Neural progenitor cell (in vitro differentiated cells): ENCODE results near the gene MR1. TPM values are rescaled to one million over a fixed set of nuclear protein-coding genes. Genes with fewer than 3 reads are reported as not detected.

Experiments used
- DNase-seq: peaks from one replicate; pipeline ENCODE4 v3.0.0-alpha.2; 2016; ENCODE audit warnings: low spot score
- H2AFZ ChIP-seq: fragments of 200-600 bp; sonication (generic); replicated peaks from 2 replicates; pipeline ENCODE4 v1.6.1; 2016; ENCODE audit warnings: antibody characterized with exemption
- H3F3A ChIP-seq: fragments of 200-600 bp; sonication (generic); 2 replicates; pipeline ENCODE4 v1.6.1; 2016; ENCODE audit warnings: antibody characterized with exemption, low read depth
- H3K27ac ChIP-seq: fragments of 200-600 bp; sonication (generic); 2 replicates; pipeline ENCODE4 v1.5.1; 2016; ENCODE audit warnings: mild to moderate bottlenecking
- H3K27me3 ChIP-seq: fragments of 200-600 bp; sonication (generic); 2 replicates; pipeline ENCODE4 v1.6.1; 2016; ENCODE audit warnings: mild to moderate bottlenecking, moderate library complexity
- H3K36me3 ChIP-seq: fragments of 200-600 bp; sonication (generic); 2 replicates; pipeline ENCODE4 v1.5.1; 2016
- H3K4me1 ChIP-seq: fragments of 200-600 bp; sonication (generic); 2 replicates; pipeline ENCODE4 v1.6.1; 2016; ENCODE audit warnings: mixed run types
- H3K4me2 ChIP-seq: fragments of 200-600 bp; sonication (generic); 2 replicates; pipeline ENCODE4 v1.6.1; 2016
- H3K4me3 ChIP-seq: fragments of 200-600 bp; sonication (generic); 2 replicates; pipeline ENCODE4 v1.5.1; 2016
- H3K79me2 ChIP-seq: fragments of 200-600 bp; sonication (generic); 2 replicates; pipeline ENCODE4 v1.6.1; 2016; ENCODE audit warnings: low read depth
- H3K9ac ChIP-seq: fragments of 200-600 bp; sonication (generic); 2 replicates; pipeline ENCODE4 v1.6.1; 2016
- H3K9me3 ChIP-seq: fragments of 200-600 bp; sonication (generic); 2 replicates; pipeline ENCODE4 v1.5.1; 2016; ENCODE audit warnings: low read depth
- H4K20me1 ChIP-seq: fragments of 200-600 bp; sonication (generic); 2 replicates; pipeline ENCODE4 v1.6.1; 2016; ENCODE audit warnings: low read depth
- H3K27ac Mint-ChIP-seq: 3 replicates; pipeline ENCODE4 v1.8.0; 2021; ENCODE audit warnings: mixed read lengths
- H3K27me3 Mint-ChIP-seq: 2 replicates; pipeline ENCODE4 v1.8.0; 2022; ENCODE audit warnings: low read depth, mild to moderate bottlenecking, inconsistent platforms, moderate library complexity, mixed read lengths; ENCODE audit not compliant: insufficient read depth
- H3K36me3 Mint-ChIP-seq: 3 replicates; pipeline ENCODE4 v1.8.0; 2021; ENCODE audit warnings: mixed read lengths
- H3K4me1 Mint-ChIP-seq: 3 replicates; pipeline ENCODE4 v1.8.0; 2021; ENCODE audit warnings: mixed read lengths
- H3K4me3 Mint-ChIP-seq: 3 replicates; pipeline ENCODE4 v1.8.0; 2021; ENCODE audit warnings: mild to moderate bottlenecking, moderate library complexity, mixed read lengths
- H3K9me3 Mint-ChIP-seq: 3 replicates; pipeline ENCODE4 v1.8.0; 2020; ENCODE audit warnings: mixed read lengths
- EZH2 ChIP-seq: fragments of 200-600 bp; sonication (generic); IDR thresholded peaks from 2 replicates; pipeline ENCODE4 v1.6.1; 2017; ENCODE audit warnings: antibody characterized with exemption, mild to moderate bottlenecking, moderate library complexity
- EZH2phosphoT487 ChIP-seq: fragments of 200-600 bp; sonication (generic); IDR thresholded peaks from 2 replicates; pipeline ENCODE4 v1.6.1; 2017; ENCODE audit warnings: antibody characterized with exemption
- total RNA-seq: library from RNA; depleted of rRNA; stranded (reverse); fragments of >200 nt; gene quantifications from 2 replicates; pipeline ENCODE4 v1.2.3, GENCODE V29; 2015; ENCODE audit warnings: low replicate concordance
- TF ChIP-seq, protein P1 (sequence below): fragments of 200-600 bp; sonication (generic); IDR thresholded peaks from 2 replicates; pipeline ENCODE4 v1.5.1; 2017; ENCODE audit warnings: antibody characterized with exemption, mild to moderate bottlenecking

MR1 gene
- total RNA-seq, 1 donor from 2014 or later = not detected

- Histone ChIP-seq H4K20me1 (no peaks in the 10 kb centered on the region), H3K9me3 (no peaks in the 10 kb centered on the region), H3K79me2 (no peaks in the 10 kb centered on the region), H3F3A (peaks cover 12% of the 10 kb centered on the region), H3K4me1 (peaks cover 34% of the 10 kb centered on the region), H2AFZ (no peak overlapping the region), H3K27ac (no peak overlapping the region), H3K36me3 (no peaks in the 10 kb centered on the region), H3K27me3 (no peaks in the 10 kb centered on the region), H3K4me2 (no peak overlapping the region), H3K4me3 (no peak overlapping the region), H3K9ac (no peak overlapping the region)
- Mint-ChIP-seq H3K27ac (no peak overlapping the region), H3K27me3 (peaks cover 6% of the 10 kb centered on the region), H3K4me1 (peaks cover 22% of the 10 kb centered on the region), H3K9me3 (no peaks in the 10 kb centered on the region), H3K4me3 (no peak overlapping the region), H3K36me3 (no peaks in the 10 kb centered on the region)
- TF ChIP-seq EZH2 = no peak
- TF ChIP-seq, protein P1, sequence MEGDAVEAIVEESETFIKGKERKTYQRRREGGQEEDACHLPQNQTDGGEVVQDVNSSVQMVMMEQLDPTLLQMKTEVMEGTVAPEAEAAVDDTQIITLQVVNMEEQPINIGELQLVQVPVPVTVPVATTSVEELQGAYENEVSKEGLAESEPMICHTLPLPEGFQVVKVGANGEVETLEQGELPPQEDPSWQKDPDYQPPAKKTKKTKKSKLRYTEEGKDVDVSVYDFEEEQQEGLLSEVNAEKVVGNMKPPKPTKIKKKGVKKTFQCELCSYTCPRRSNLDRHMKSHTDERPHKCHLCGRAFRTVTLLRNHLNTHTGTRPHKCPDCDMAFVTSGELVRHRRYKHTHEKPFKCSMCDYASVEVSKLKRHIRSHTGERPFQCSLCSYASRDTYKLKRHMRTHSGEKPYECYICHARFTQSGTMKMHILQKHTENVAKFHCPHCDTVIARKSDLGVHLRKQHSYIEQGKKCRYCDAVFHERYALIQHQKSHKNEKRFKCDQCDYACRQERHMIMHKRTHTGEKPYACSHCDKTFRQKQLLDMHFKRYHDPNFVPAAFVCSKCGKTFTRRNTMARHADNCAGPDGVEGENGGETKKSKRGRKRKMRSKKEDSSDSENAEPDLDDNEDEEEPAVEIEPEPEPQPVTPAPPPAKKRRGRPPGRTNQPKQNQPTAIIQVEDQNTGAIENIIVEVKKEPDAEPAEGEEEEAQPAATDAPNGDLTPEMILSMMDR = no peak
- TF ChIP-seq EZH2phosphoT487 = no peak
- no peak for DNase-seq
Observed at GRCh38 chr1:181073638-181074037, 39.9 kb downstream of the MR1 start.

GRCh38 chr1:181075766-181076350 lies 42.1 kb downstream of the MR1 start:
- peak overlapping the region; percentile 9 for H3K4me2 ChIP-seq
- Mint-ChIP-seq H3K4me3 (no peak overlapping the region), H3K36me3 (no peaks in the 10 kb centered on the region), H3K27ac (no peak overlapping the region), H3K27me3 (peaks cover 2% of the 10 kb centered on the region), H3K4me1 (peaks cover 27% of the 10 kb centered on the region), H3K9me3 (no peaks in the 10 kb centered on the region)
- no peaks in the 10 kb centered on the region for H3K9me3 ChIP-seq
- DNase-seq = peak; percentile 34
- H3K79me2 ChIP-seq = no peaks in the 10 kb centered on the region
- no peak overlapping the region for H3K27ac ChIP-seq
- H2AFZ ChIP-seq = no peak overlapping the region
- H3K9ac ChIP-seq = no peak overlapping the region
- no peaks in the 10 kb centered on the region for H3K36me3 ChIP-seq
- H3K4me3 ChIP-seq = no peak overlapping the region
- no peak for TF ChIP-seq EZH2
- no peak for TF ChIP-seq EZH2phosphoT487
- TF ChIP-seq, protein P1 = no peak
- no peaks in the 10 kb centered on the region for H4K20me1 ChIP-seq
- H3F3A ChIP-seq = peaks cover 12% of the 10 kb centered on the region
- H3K4me1 ChIP-seq = peaks cover 34% of the 10 kb centered on the region
- no peaks in the 10 kb centered on the region for H3K27me3 ChIP-seq

DNA sequence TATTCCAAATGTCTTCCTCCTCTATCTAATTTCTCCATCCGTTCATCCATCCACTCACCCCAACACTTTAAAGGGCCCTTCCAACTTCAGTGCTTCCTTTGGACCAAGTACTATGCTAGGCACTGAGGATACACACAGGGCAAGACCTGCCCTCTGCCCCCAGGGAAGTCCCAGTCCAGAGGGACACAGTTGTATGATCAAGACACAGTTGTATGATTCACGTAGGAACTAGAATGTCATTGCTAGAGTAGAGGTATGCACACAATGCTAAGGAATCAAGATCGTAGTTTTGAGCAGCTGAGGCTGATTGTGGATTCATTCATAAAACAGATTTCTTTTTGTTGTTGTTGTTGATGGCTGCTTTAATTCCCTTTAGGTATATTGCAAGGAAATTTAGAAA lies 43.1 kb downstream of the MR1 start:
- H3K36me3 Mint-ChIP-seq = no peaks in the 10 kb centered on the region
- no peaks in the 10 kb centered on the region for H3K27me3 ChIP-seq

More for the DNA sequence above, 43.1 kb downstream of the MR1 start:
- Histone ChIP-seq H3K9me3 (no peaks in the 10 kb centered on the region), H3F3A (peaks cover 17% of the 10 kb centered on the region), H3K4me1 (peaks cover 34% of the 10 kb centered on the region), H2AFZ (peak overlapping the region; percentile 90), H3K27ac (no peak overlapping the region), H3K9ac (no peak overlapping the region), H3K36me3 (no peaks in the 10 kb centered on the region), H3K79me2 (no peaks in the 10 kb centered on the region), H3K4me3 (no peak overlapping the region), H3K4me2 (no peak overlapping the region), H4K20me1 (no peaks in the 10 kb centered on the region)
- H3K27ac Mint-ChIP-seq = peak overlapping the region; percentile 55
- peaks cover 2% of the 10 kb centered on the region for H3K27me3 Mint-ChIP-seq
- H3K4me3 Mint-ChIP-seq = no peak overlapping the region
- TF ChIP-seq EZH2 (no peak), EZH2phosphoT487 (no peak)
- TF ChIP-seq, protein P1 = no peak
- peaks cover 29% of the 10 kb centered on the region for H3K4me1 Mint-ChIP-seq
- no peak for DNase-seq
- no peaks in the 10 kb centered on the region for H3K9me3 Mint-ChIP-seq
